ENCODE results near the gene MRPS7. TPM values are rescaled to one million over a fixed set of nuclear protein-coding genes. Genes with fewer than 3 reads are reported as not detected.

The MRPS7 gene
- total RNA-seq, 1 experiment from 2014 or later, result 103 TPM

GRCh38 chr17:75270966-75271232 lies 9.2 kb downstream of the MRPS7 start, which contains the start of gene MIF4GD:
MIF4GD (minus strand) TSS chr17:75271231; CDS start chr17:75270195, 1,036 bp downstream.
- Histone ChIP-seq H3K4me3 (ENCODE audit: low read depth, low read length, poor library complexity, severe bottlenecking) (peak within 1 kb of the TSS; percentile 100), H3K4me1 (ENCODE audit: insufficient read depth, low read length, poor library complexity, severe bottlenecking) (peaks cover 9% of the 10 kb centered on the region), H3K36me3 (ENCODE audit: insufficient read depth, low read length, poor library complexity, severe bottlenecking) (peaks cover 17% of the 10 kb centered on the region), H3K27ac (ENCODE audit: low read depth, low read length, poor library complexity, severe bottlenecking) (peak within 1 kb of the TSS; percentile 88), H3K27me3 (replicated peaks; ENCODE audit: insufficient read depth, low read depth, low read length, poor library complexity) (no peaks in the 10 kb centered on the region), H3K9me3 (ENCODE audit: low read depth, low read length, poor library complexity, severe bottlenecking) (no peaks in the 10 kb centered on the region)
- BruUV-seq (replicated peaks), result no TSS peak
- ChIA-PET CTCF (interaction anchor here (0.6 to 2.3 kb wide), 16 partner anchors 9 to 309 kb away, joined by 3 to 16 read pairs (median 5); partner anchors contain the start of genes GGA3, GRB2, MRPS7 and NUP85), POLR2A (ENCODE audit: low non-redundant PET) (interaction anchor here (0.5 to 1.0 kb wide), 4 partner anchors 8 to 22 kb away, joined by 3 to 12 read pairs (median 4); partner anchors contain the start of gene SLC25A19)
- intact Hi-C loops (cut with micrococcal nuclease; ENCODE audit: unreplicated experiment), result no loop called here
- TF ChIP-seq CTCF (conservative IDR thresholded peaks at IDR 0.05; ENCODE audit: low read depth, low read length), result no peak
- TF ChIP-seq EZH2 (IDR thresholded peaks at IDR 0.05; ENCODE audit: borderline replicate concordance, low read depth, low read length, poor library complexity, severe bottlenecking), result no peak
- no peak for DNase-seq (ENCODE audit: low spot score)

- peak; percentile 89 for DNase-seq (ENCODE audit: low spot score)
- Histone ChIP-seq H3K27me3 (replicated peaks; ENCODE audit: insufficient read depth, low read depth, low read length, poor library complexity) (no peaks in the 10 kb centered on the region), H3K4me3 (ENCODE audit: low read depth, low read length, poor library complexity, severe bottlenecking) (peak overlapping the region; percentile 100), H3K27ac (ENCODE audit: low read depth, low read length, poor library complexity, severe bottlenecking) (peak overlapping the region; percentile 83), H3K36me3 (ENCODE audit: insufficient read depth, low read length, poor library complexity, severe bottlenecking) (peaks cover 12% of the 10 kb centered on the region), H3K4me1 (ENCODE audit: insufficient read depth, low read length, poor library complexity, severe bottlenecking) (peaks cover 9% of the 10 kb centered on the region), H3K9me3 (ENCODE audit: low read depth, low read length, poor library complexity, severe bottlenecking) (no peaks in the 10 kb centered on the region)
- peak; percentile 37; the same call in 1 of the 2 replicates for TF ChIP-seq CTCF (conservative IDR thresholded peaks at IDR 0.05; ENCODE audit: low read depth, low read length)
- no peak for TF ChIP-seq EZH2 (IDR thresholded peaks at IDR 0.05; ENCODE audit: borderline replicate concordance, low read depth, low read length, poor library complexity, severe bottlenecking)
- ChIA-PET CTCF (interaction anchor here (0.6 to 2.3 kb wide), 16 partner anchors 10 to 310 kb away, joined by 3 to 16 read pairs (median 5); partner anchors contain the start of genes GGA3, GRB2, MRPS7 and NUP85), POLR2A (ENCODE audit: low non-redundant PET) (interaction anchor here (0.5 to 1.0 kb wide), 4 partner anchors 9 to 23 kb away, joined by 3 to 12 read pairs (median 4); partner anchors contain the start of gene SLC25A19)
- intact Hi-C loops (cut with micrococcal nuclease; ENCODE audit: unreplicated experiment), result no loop called here
- no TSS peak for BruUV-seq (replicated peaks)
Measured at GRCh38 chr17:75271233-75271954, 9.7 kb downstream of the MRPS7 start.

- no peaks in the 10 kb centered on the region for H3K9me3 ChIP-seq (ENCODE audit: low read depth, low read length, poor library complexity, severe bottlenecking)
- no TSS peak for BruUV-seq (replicated peaks)
- peak overlapping the region; percentile 100 for H3K4me3 ChIP-seq (ENCODE audit: low read depth, low read length, poor library complexity, severe bottlenecking)
- no peak for DNase-seq (ENCODE audit: low spot score)
- no peaks in the 10 kb centered on the region for H3K27me3 ChIP-seq (replicated peaks; ENCODE audit: insufficient read depth, low read depth, low read length, poor library complexity)
- POLR2A ChIA-PET (ENCODE audit: low non-redundant PET), result no interaction called here
- H3K4me1 ChIP-seq (ENCODE audit: insufficient read depth, low read length, poor library complexity, severe bottlenecking), result peaks cover 9% of the 10 kb centered on the region
- CTCF ChIA-PET, result interaction anchor here (1.3 to 2.3 kb wide), 4 partner anchors 11 to 311 kb away, joined by 4 to 16 read pairs (median 12); partner anchors contain the start of genes GGA3, MRPS7 and SLC25A19
- intact Hi-C loops (cut with micrococcal nuclease; ENCODE audit: unreplicated experiment), result no loop called here
- peaks cover 4% of the 10 kb centered on the region for H3K36me3 ChIP-seq (ENCODE audit: insufficient read depth, low read length, poor library complexity, severe bottlenecking)
- H3K27ac ChIP-seq (ENCODE audit: low read depth, low read length, poor library complexity, severe bottlenecking), result peak overlapping the region; percentile 83
- TF ChIP-seq EZH2 (IDR thresholded peaks at IDR 0.05; ENCODE audit: borderline replicate concordance, low read depth, low read length, poor library complexity, severe bottlenecking) (no peak), CTCF (conservative IDR thresholded peaks at IDR 0.05; ENCODE audit: low read depth, low read length) (no peak)
Measured at GRCh38 chr17:75271955-75272847, 10.5 kb downstream of the MRPS7 start.

Measured in A673 (cell line).